GM12891 (cell line): ENCODE results near the gene CAMTA1.

ENCODE experiments used
- PAX5 ChIP-seq: IDR thresholded peaks from 2 replicates; pipeline ENCODE4 v1.6.1; 2011; ENCODE audit warnings: low read length, moderate library complexity, mild to moderate bottlenecking; ENCODE audit not compliant: insufficient read depth, severe bottlenecking
- POLR2A ChIP-seq: IDR thresholded peaks from 2 replicates; pipeline ENCODE4 v1.6.1; 2011; ENCODE audit warnings: low read depth, low read length, control low read depth
- POLR2AphosphoS5 ChIP-seq: IDR thresholded peaks from 2 replicates; pipeline ENCODE4 v1.6.1; 2011; ENCODE audit warnings: low read depth, low read length, control low read depth
- TAF1 ChIP-seq: IDR thresholded peaks from 2 replicates; pipeline ENCODE4 v1.6.1; 2011; ENCODE audit warnings: low read depth, low read length, control low read depth

GRCh38 chr1:7426780-7427604 lies 641.7 kb downstream of the CAMTA1 start:
- no peak for TF ChIP-seq POLR2AphosphoS5
- TF ChIP-seq POLR2A, result no peak
- TF ChIP-seq TAF1, result no peak
- TF ChIP-seq PAX5, result no peak
